ENCODE results near the gene SLC2A4. TPM values are rescaled to one million over a fixed set of nuclear protein-coding genes. Genes with fewer than 3 reads are reported as not detected.
A peak's percentile ranks its signal among the peaks of the same experiment; 100 is the strongest.

The SLC2A4 gene
- total RNA-seq, 1 donor from 2014 or later: 0.38 TPM

DNA sequence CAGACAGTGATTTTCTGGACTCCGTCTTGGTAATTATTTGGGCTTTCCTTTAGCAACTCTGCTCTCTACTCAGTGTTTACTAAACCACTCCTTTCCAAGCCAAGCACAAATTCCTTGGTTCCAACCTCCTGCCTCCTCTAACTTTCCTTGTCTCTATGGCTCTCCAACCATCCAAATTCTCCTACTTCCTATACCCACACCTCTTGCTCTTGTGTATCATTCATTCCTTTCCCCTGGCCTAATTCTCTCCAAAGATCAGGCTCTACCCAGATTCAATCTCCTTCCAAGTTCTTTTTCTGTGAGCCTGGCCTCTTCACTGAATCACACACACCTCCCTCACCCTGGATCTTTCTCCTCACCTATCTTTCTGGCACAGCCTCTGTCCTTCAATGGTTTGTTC lies 46.5 kb downstream of the SLC2A4 start:
- DNase-seq (ENCODE audit: low read depth): no peak
- H3K36me3 ChIP-seq (ENCODE audit: control insufficient read depth, insufficient read depth, low read length): peaks cover 4% of the 10 kb centered on the region
- no peaks in the 10 kb centered on the region for H3K27me3 ChIP-seq (ENCODE audit: control insufficient read depth, insufficient read depth, low read length)
- H3K4me3 ChIP-seq (ENCODE audit: low read depth, low read length): no peak overlapping the region
- TF ChIP-seq, protein P1, sequence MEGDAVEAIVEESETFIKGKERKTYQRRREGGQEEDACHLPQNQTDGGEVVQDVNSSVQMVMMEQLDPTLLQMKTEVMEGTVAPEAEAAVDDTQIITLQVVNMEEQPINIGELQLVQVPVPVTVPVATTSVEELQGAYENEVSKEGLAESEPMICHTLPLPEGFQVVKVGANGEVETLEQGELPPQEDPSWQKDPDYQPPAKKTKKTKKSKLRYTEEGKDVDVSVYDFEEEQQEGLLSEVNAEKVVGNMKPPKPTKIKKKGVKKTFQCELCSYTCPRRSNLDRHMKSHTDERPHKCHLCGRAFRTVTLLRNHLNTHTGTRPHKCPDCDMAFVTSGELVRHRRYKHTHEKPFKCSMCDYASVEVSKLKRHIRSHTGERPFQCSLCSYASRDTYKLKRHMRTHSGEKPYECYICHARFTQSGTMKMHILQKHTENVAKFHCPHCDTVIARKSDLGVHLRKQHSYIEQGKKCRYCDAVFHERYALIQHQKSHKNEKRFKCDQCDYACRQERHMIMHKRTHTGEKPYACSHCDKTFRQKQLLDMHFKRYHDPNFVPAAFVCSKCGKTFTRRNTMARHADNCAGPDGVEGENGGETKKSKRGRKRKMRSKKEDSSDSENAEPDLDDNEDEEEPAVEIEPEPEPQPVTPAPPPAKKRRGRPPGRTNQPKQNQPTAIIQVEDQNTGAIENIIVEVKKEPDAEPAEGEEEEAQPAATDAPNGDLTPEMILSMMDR (IDR thresholded peaks at IDR 0.05; ENCODE audit: insufficient read depth, low read length, poor library complexity, severe bottlenecking): no peak

DNA sequence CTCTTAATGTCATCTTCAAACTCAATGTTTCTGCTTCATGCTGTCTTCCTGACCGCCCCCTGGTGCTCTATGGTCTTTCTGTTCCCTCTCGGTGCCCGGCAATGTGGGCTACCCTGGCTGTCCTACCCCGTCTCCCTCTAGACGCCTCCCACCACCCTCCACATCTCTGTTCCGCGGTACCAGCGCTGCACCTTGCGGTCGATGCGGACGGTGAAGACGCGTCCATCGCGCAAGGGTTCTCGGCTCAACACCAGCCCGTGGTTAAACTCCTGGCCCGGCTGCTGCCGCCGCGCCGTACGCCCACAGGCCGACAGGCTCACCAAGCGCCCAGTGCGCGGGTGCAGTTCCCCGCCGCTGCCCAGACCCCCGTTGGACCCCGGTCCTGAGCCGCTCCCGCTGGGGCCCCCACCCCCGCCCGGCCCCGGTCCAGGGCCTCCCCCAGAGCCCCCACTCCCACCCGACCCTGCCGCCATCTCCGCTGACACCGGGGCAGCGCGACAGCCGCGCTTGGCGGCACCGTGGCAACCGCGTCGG lies 47.4 kb downstream of the SLC2A4 start, which contains the start of gene NEURL4:
Gene NEURL4, minus strand, starts transcription at position 496 of the 534 bp plus-strand sequence. Its CDS starts 23 bp downstream, at position 473.
- no peaks in the 10 kb centered on the region for H3K36me3 ChIP-seq (ENCODE audit: control insufficient read depth, insufficient read depth, low read length)
- H3K27me3 ChIP-seq (ENCODE audit: control insufficient read depth, insufficient read depth, low read length): no peaks in the 10 kb centered on the region
- H3K4me3 ChIP-seq (ENCODE audit: low read depth, low read length): peak within 1 kb of the TSS; percentile 98
- no peak for DNase-seq (ENCODE audit: low read depth)
- TF ChIP-seq, protein P1 (IDR thresholded peaks at IDR 0.05; ENCODE audit: insufficient read depth, low read length, poor library complexity, severe bottlenecking): peak; percentile 1

DNA sequence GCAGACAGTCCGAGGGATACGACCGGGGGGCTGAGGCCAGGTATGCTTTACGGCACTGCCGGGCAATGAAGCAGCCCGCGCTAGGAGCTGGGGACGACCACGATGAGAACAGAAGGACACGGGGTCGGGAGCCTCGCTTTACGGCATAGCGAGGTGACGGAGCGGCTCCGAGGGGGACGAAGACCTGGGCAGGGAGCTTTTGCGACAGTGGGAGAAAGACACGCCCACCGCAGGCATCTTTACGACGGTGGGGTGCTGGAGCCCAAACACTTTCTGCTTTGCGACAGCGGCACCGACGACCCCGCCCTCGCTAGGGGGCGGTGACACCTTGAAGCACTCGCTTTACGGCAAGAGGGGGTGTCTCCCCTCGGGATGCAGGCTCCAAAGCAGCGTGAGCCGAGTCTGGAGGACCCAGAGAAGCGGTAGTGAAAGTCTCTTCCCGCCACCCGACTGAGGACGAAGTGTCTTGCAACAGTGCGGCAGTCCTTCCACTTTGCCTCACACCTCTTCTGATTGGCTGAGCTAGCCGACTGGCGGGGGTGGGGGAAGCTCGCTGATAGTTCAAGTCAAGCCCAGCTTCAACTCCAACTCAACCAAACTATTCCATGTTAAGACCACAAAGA lies 48.0 kb downstream of the SLC2A4 start:
- TF ChIP-seq, protein P1 (IDR thresholded peaks at IDR 0.05; ENCODE audit: insufficient read depth, low read length, poor library complexity, severe bottlenecking): no peak
- no peaks in the 10 kb centered on the region for H3K27me3 ChIP-seq (ENCODE audit: control insufficient read depth, insufficient read depth, low read length)
- H3K4me3 ChIP-seq (ENCODE audit: low read depth, low read length): peak overlapping the region; percentile 98
- peak; percentile 96 for DNase-seq (ENCODE audit: low read depth)
- H3K36me3 ChIP-seq (ENCODE audit: control insufficient read depth, insufficient read depth, low read length): no peaks in the 10 kb centered on the region

DNA sequence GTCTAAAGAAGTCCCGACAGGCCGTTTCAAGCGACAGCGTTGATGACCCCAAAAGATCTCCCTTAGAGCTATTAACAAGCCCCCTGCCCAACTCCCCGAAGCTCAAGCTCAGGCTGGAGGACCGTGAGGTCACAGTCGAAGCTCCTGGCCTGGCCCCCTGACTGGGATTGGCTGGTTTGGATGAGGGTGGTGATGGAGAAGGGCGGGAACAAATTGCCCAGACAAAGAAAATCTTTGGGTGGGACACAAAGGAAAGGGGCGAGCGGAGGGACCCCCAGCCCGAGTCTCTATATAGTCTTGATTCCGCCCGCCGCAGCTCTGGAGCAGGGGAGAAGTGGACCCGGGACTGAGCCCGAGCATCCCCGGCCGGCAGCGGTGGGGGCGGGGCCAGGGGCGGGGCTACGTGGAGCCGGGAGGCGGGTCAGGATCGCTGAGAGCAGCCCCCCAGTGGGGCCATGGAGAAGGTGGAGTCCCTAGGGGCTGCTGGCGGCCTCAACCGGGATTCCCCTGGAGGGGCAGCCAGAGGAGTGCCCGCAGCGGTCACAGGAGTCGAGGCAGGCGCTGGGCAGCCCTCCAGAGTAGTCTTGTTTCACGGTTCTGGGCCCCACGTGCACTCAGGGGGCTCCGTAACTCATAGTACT lies 48.6 kb downstream of the SLC2A4 start:
- TF ChIP-seq, protein P1 (IDR thresholded peaks at IDR 0.05; ENCODE audit: insufficient read depth, low read length, poor library complexity, severe bottlenecking): no peak
- DNase-seq (ENCODE audit: low read depth): no peak

DNA sequence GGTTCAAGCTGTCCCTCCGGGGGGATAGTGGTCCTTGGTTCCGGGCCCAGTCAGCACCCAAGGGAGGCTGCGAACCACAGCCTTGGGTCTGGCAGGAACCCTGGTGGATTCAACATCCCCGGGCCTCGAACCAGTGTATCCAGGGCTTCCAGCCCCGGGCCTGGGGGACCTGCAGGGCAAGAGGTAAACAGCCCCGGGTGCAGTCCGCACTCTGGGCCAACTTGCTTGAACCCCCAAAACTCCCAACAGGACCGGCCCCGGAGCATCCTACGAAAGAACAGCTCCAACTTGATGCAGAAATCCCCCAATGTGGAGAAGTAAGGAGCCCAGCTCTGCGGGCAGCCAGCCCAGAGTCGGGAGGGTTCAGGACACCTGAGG lies 49.1 kb downstream of the SLC2A4 start:
- no peak for DNase-seq (ENCODE audit: low read depth)
- Histone ChIP-seq H3K4me3 (ENCODE audit: low read depth, low read length) (peak overlapping the region; percentile 98), H3K27me3 (ENCODE audit: control insufficient read depth, insufficient read depth, low read length) (no peaks in the 10 kb centered on the region), H3K36me3 (ENCODE audit: control insufficient read depth, insufficient read depth, low read length) (no peaks in the 10 kb centered on the region)
- TF ChIP-seq, protein P1 (IDR thresholded peaks at IDR 0.05; ENCODE audit: insufficient read depth, low read length, poor library complexity, severe bottlenecking): no peak

More for the DNA sequence above, 48.6 kb downstream of the SLC2A4 start:
- H3K4me3 ChIP-seq (ENCODE audit: low read depth, low read length): peak overlapping the region; percentile 98
- H3K36me3 ChIP-seq (ENCODE audit: control insufficient read depth, insufficient read depth, low read length): no peaks in the 10 kb centered on the region
- no peaks in the 10 kb centered on the region for H3K27me3 ChIP-seq (ENCODE audit: control insufficient read depth, insufficient read depth, low read length)

Measured in kidney epithelial cell (primary cell).